Activated T-cell treated with anti-CD3 and anti-CD28 coated beads for 24 hours (primary cell): ENCODE data around the gene BTNL8.
"Not testable (repeated sequence)": the region's sequence is repeated elsewhere in the genome, so short reads cannot be mapped to it uniquely, and the experiment has no call there.

Experiments
- DNase-seq: peaks from one replicate; pipeline ENCODE4 v3.0.0-alpha.2; 2020; ENCODE audit warnings: low read depth

The BTNL8 gene

DNA sequence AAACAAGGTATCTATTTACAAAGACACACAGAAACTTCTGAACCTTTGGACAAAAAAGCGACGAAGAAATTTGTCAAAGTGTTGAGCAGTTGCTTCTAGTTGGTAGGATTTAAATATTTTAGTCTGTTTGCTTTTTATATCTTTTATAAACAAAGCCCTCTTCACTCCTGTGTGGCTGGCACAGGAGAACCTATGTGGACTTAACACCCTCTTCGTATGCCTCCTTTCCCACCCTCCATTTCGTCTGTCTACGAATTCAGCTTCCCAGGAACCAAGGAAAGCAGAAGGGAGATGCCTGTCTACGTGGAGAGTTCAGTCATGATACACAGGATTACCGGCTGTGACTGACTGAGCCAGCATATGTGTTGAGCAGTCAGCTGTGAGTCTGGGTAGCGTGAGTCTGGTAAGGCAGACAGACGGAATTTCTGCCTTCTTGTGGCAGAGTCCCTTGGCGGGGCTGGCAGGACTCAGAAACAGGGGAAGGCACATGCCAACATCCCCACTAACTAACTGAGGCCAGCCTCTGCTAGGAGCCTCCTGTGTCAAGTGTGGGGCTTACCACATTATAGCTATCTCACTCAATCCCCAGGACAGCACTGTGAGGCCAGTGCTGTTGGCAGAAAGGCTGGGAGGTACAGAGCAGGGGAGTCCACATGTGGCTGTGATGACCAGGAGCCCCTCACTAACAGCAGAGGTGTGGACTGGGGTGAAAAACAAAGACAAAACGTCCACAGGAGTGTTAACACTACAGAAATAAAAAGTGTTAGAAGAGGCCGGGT lies 24.0 kb upstream of the BTNL8 start:
- no peak for DNase-seq

DNA sequence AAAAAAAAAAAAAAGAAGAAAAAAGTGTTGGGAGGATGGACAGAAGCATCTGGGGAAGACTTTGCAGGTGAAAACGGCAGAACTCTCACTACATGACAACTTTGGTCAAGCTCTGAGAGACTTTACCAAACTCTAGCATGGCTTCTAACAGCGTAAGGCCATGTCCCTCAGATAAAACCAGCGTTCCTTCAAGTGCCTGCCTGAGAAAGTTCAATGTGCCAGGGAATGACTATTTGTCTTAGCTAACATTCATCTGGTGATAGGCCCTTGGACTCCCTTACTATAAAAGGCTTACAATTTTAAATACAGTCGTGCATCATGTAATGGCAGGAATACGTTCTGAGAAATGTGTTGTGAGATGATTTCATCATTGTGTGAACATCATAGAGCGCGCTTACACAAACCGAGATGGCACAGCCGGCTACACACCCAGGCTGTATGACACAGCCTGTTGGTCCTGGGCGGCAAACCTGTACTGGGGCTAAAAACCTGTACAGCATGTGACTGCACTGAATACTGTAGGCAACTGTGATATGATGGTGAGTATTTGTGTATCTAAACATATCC lies 23.0 kb upstream of the BTNL8 start:
- no peak for DNase-seq

DNA sequence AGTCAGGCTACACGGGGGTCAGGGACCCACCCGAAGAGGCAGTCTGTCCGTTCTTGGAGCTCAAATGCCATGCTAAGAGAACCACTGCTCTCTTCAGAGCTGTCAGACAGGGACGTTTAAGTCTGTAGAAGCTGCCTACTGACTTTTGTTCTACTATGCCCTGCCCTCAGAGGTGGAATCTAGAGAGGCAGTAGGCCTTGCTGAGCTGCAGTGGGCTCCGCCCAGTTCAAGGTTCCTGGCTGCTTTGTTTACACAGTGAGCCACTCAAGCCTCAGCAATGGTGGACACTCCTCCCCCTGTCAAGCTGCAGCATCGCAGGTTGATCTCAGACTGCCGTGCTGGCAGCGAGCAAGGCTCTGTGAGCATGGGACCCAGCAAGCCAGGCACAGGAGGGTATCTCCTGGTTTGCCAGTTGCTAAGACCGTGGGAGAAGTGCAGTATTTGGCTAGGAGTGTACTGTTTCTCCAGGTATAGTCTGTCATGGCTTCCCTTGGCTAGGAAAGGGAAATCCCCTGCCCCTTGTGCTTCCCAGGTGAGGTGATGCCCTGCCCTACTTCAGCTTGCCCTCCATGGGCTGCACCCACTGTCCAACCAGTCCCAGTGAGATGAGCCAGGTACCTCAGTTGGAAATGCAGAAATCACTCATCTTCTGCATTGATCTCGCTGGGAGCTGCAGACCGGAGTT lies 13.0 kb upstream of the BTNL8 start:
- not testable (repeated sequence) for DNase-seq

DNA sequence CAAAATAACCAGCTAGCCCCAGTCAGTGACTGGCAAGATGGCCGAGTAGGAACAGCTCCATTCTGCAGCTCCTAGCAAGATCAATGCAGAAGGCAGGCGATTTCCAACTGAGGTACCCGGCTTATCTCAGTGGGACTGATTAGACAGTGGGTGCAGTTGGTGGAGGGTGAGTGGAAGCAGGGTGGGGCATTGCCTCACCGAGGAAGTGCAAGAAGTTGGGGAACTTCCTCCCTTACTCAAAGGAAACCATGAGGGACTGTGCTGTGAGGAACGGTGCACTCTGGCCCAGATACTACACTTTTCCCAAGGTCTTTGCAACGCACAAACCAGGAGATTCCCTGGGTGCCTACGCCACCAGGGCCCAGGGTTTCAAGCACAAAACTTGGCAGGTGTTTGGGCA lies 9.6 kb upstream of the BTNL8 start:
- DNase-seq: no peak

DNA sequence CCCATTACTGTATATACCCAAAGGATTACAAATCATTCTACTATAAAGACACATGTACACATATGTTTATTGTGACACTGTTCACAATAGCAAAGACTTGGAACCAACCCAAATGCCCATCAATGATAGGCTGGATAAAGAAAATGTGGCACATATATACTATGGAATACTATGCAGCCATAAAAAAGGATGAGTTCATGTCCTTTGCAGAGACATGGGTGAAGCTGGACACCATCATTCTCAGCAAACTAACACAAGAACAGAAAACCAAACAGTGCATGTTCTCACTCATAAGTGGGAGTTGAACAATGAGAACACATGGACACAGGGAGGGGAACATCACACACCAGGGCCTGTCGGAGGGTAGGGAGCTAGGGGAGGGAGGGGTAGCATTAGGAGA lies 3.6 kb upstream of the BTNL8 start:
- not testable (repeated sequence) for DNase-seq

DNA sequence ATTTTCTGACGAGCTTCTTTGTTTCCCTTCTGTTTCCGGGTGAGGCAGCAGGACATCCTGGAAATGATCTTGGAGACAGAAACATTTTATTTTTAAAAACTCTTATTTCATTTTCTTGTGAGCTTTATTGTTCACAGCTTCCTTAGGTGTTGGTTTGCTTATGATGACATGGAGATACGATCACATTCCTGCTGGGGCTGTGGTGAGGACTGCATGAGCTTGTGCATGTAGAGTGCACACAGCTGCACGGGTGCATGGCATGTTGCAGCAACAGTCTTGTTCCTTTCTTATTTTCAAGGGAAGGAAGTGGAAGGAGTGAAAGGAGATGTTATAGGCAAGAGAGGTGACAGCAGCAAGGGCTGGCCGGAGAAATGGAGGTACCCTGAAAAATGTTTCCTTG lies 1.2 kb downstream of the BTNL8 start:
- no peak for DNase-seq

DNA sequence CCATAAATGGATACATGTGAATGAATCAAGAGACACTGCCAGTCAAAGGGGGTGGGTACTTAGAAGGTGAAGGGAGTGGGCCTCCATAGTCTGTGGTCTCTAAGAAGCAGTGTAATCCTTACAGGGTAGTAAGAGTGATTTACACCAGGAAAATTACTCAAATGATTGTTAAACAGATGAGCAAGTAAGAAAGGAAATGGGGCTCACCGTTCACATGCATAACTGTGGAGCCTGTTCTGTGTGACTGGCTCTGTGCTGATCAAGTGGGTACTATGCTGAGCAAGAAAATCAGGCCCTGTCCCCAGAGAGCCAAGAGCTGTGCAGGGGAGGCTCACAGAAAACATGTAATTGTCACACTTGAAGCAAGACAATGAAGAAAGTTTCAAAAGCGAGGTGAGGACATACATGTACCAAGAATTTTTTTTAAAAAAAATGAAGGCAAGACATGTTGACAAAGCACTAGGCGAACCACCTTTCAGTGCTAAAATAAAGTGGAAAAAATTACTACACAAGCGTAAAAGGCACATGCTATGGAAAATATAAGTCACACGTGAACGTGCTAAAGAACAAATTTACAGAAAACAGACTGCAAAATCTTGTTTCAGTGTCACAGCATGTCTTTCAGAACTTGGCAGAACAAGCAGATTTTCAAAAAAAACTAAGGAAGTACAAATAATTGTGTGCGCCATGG lies 2.5 kb downstream of the BTNL8 start:
- no peak for DNase-seq

DNA sequence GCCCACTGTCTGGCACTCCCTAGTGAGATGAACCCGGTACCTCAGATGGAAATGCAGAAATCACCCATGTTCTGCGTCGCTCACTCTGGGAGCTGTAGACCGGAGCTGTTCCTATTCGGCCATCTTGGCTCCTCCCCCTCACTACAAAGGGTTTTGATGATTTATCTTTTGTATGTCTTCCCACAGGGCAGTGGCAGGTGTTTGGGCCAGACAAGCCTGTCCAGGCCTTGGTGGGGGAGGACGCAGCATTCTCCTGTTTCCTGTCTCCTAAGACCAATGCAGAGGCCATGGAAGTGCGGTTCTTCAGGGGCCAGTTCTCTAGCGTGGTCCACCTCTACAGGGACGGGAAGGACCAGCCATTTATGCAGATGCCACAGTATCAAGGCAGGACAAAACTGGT lies 9.4 kb downstream of the BTNL8 start:
- no peak for DNase-seq

DNA sequence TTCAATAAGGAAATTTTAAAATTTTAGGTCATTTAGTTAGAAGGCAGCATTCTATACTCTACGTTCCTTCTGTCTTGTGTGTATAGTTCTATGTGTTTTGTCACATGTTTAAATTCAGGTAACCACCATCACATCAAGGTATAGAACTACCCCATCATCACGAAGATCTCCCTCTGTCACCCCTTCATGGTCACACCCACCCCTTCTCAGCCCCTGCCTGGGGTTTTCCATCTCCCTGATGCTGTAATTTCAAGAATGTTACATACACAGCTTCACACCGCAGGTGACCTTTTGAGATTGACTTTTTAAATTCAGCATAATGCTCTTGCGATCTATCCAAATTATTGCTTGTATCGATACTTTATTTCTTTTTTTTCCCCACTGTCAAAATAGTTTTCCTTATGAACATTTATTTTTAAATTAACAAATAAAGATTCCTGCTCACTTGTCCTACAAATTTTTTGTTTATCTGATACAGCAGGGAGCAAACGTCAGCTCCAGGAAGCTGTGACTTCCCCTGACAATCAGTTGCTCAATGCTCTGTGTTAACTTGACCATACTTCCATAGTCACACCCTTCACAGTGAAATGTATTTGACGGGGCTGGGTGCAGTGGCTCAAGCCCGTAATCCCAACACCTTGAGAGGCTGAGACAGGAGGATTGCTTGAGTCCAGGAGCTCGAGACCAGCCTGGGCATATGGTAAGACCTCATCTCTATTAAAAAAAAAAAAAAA lies 10.2 kb downstream of the BTNL8 start:
- DNase-seq: no peak

DNA sequence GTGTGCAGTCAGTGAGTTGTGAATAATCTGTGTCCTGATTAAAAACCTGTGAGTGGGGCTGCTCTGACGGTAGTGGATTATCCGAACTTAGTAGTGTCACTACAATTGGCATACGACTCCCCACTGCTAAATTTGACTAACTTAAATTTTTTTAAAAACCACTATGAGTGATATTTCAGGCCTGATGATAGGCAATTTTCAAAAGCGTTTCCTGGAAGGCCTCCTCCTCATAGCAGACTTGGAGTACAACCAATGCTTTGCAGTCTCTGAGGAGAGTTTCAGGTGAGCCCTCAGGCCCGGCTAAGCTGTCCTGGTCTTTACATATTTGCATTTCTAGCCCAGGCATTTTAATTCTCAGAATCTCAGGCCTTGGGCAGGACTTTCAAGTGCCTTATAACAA lies 10.8 kb downstream of the BTNL8 start:
- no peak for DNase-seq

DNA sequence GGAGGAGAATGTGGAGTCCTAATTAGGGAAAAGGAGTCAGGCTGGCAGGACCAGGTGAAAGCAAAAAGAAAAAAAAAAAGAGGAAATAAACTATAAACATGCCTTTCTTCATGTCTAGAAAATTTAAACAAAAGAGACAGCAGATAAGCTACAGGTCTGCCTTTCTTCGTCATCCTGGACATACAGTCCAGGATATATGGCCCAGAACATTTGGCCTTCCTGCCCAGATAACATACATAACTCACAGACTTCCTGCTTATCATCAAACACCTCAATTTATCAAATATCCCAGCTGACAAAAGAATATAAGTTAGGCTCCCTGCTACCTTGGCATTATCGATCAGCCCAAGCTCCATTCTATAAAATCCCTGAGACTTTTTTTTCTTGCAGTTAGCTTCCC lies 11.2 kb downstream of the BTNL8 start:
- DNase-seq: no peak

DNA sequence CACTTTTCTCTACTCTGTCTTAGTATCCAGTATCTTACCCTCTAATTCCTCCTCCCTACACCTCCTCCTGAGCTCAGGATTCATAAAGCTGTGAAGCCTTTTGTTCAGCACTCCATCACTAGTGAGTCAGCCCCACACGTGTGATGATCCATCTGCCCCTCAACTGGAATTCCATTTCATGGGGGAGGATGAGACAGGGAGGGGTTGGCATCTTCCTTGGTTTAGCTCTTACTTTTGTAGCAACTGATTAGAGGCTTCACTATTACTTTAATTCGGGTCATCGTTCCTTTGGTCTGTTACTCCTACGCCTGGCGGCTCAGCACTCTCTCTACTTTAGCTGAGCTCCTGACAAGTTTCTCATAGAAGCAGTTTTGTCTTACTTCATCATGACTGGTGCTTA lies 11.8 kb downstream of the BTNL8 start:
- DNase-seq: no peak

DNA sequence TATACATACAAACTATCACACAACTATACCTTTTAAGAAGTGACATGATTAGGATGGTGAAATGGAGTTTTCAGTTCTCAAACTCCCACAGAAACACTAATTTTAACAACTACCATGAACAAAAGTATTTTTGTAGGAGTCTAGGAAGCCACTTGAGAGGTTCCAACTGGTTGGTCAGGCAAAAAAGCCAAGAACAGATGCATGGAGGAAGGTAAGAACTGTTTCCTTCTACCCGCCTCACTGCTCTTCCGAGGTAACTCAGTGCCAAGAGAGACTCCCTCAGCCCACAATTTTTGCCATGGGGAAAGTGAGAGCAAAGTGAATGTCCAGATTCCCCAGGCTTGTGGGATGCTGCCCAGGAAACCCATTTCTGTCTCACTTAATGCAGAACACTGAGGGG lies 15.7 kb downstream of the BTNL8 start:
- no peak for DNase-seq

DNA sequence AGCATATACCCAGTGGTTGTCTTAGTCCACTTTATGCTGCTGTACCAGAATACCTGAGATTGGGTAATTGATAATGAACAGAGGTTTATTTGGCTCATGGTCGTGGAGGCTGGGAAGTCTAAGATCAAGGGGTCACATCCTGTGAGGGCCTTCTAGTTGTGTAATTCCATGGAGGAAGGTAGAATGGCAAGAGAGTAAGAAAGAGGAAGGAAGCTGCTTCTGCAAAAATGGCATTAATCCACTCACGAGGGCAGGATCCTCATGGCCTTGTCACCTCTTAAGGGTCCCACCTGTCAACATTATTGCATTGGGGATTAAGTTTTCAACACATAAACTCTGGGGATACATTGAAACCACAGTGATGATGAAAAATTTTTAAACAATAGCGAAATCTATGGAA lies 17.0 kb downstream of the BTNL8 start:
- no peak for DNase-seq

DNA sequence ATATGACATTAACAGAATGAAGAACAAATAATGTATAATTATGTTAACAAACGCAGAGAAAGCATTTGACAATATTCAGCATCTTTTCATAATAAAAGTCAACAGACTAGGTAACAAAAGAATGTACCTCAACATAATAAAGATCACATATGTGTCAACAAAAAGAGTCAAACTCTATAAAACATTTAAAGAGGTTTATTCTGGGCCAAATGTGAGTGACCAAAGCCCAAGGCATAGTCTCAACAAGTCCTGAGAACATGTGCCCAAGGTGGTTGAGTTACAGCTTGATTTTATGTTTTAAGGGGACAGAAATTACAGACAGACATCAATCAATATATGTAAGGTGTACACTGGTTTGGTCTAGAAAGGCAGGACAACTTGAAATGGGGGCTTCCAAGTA lies 19.4 kb downstream of the BTNL8 start:
- DNase-seq: no peak

DNA sequence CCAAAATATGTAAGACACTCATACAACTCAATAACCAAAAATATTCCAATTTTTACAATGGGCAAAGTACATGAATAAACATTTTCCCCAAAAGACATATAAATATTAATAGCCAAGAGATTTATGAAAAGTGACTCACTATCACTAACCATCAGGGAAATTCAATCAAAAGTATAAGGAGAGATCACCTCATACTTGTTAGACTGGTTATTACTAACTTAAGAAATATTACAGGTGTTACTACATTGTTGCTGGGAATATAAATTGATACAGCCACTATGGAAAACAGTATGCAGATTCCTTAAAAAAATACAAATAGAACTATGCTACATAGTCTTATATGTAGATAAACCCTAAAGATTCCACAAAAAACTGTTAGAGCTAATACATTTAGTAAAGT lies 21.8 kb downstream of the BTNL8 start:
- DNase-seq: no peak

DNA sequence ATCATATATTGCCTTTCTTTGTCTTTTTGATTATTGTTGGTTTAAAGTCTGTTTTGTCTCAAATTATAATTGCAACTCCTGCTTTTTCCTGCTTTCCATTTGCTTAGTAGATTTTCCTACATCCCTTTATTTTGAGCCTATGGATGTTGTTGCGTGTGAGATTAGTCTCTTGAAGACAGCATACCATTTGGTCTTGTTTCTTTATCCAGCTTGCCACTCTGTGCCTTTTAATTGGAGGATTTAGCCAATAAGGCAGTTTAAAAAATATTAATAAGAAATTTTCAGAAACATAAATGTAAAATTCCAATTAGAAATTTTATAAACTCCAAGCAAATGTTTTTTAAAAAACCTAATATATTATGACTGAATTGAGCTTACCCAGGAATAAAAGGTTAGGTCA lies 24.0 kb downstream of the BTNL8 start:
- DNase-seq: no peak

DNA sequence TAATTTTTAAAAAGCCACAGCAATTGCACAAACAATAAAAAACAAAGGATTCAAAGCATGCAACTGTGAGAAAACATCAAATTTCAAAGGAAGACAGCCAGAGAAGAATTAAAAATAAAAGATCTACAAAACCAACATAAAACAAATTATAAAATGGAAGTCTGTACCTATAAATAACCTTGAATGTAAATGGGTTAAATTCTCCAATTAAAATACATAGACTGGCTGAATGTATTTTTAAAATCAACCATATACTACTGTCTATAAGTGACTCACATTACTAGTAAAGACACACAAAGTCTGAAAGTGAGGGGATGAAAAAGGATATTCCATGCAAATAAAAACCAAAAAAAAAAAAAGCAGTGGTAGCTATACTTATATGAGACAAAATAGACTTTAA lies 33.7 kb downstream of the BTNL8 start:
- no peak for DNase-seq

DNA sequence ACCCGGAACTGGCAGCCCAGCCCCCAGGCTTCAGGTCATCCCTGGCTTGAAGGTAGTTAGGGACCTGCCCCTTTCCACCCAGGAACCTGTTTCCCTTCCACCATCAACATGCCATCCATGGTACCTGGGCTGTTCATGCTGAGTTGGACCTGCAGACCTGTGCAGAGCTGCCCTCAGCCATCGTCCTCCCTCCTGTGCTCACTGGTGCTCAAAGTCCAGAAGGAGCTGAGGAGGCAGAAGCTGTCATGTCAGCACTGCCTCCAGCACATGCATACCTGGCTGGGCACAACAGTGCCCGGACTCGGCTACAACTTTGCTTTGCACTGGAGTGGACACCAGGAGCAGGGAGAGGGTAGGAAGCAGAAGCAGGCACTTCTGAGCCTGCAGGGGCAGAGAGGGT lies 36.2 kb downstream of the BTNL8 start:
- DNase-seq: no peak

DNA sequence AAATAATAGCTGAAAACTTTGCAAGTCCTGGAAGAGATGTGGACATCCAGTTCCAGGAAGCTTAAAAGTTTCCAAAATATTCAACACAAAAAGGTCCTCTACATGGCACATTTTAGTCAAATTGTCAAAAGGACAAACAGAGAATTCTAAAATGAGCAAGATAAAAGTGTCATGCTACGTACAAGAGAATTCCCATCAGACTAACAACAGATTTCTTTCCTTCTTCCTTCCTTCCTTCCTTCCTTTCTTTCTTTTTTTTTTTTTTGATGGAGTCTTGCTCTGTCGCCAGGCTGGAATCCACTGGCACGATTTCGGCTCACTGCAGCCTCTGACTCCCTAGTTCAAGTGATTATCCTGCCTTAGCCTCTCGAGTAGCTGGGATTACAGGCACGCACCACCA lies 39.3 kb downstream of the BTNL8 start:
- no peak for DNase-seq

DNA sequence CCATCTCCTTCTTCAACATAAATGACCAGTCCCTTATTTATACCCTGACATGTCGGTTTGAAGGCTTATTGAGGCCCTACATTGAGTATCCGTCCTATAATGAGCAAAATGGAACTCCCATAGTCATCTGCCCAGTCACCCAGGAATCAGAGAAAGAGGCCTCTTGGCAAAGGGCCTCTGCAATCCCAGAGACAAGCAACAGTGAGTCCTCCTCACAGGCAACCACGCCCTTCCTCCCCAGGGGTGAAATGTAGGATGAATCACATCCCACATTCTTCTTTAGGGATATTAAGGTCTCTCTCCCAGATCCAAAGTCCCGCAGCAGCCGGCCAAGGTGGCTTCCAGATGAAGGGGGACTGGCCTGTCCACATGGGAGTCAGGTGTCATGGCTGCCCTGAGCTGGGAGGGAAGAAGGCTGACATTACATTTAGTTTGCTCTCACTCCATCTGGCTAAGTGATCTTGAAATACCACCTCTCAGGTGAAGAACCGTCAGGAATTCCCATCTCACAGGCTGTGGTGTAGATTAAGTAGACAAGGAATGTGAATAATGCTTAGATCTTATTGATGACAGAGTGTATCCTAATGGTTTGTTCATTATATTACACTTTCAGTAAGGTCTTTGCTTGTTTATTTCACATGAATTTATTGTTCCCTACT lies 51.5 kb downstream of the BTNL8 start:
- no peak for DNase-seq

DNA sequence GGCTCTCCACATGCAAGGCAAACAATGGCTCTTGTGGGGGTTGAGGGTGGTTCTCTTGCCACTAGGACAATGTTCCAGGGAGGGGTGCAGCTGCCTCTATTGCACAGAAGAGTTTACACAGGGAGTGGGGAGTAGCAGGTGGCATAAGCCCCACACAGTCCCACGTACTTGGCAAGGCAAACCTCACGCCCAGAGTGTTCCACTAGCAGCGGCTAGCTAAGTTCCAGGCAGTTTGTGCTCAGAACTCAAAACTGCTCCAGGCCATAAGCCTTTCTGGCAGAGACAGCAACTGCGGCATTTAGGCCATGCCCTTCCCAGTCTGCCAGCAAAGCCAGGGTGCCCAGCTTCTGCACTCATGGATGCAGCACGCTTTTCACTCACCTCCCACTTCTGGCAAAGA lies 60.7 kb downstream of the BTNL8 start:
- DNase-seq: no peak
